Calu3 (cell line): Measurements from ENCODE around the gene TIGD6. TPM values are rescaled to one million over a fixed set of nuclear protein-coding genes. Genes with fewer than 3 reads are reported as not detected.

Experiments
- BruUV-seq: library from RNA; stranded (reverse); fragments of 400-500 nt; replicated peaks from 2 replicates; lab custom pipeline; 2021; lab: Mats Ljungman, UMichigan
- CTCF ChIA-PET: fragments of 300-600 bp; sonication (Branson Sonifier 250); formaldehyde crosslinking; loops from one replicate; lab custom pipeline; 2022; ENCODE audit warnings: antibody characterized with exemption; lab: Charles Lee
- DNase-seq: peaks from one replicate; pipeline ENCODE4 v3.0.0; 2022
- H3K27ac Mint-ChIP-seq: one replicate; pipeline ENCODE4 v1.8.0; 2022; ENCODE audit warnings: mixed read lengths; ENCODE audit not compliant: unreplicated experiment
- H3K27me3 Mint-ChIP-seq: one replicate; pipeline ENCODE4 v1.8.0; 2022; ENCODE audit warnings: mixed read lengths; ENCODE audit not compliant: unreplicated experiment
- H3K36me3 Mint-ChIP-seq: one replicate; pipeline ENCODE4 v1.8.0; 2022; ENCODE audit warnings: mild to moderate bottlenecking, moderate library complexity, mixed read lengths; ENCODE audit not compliant: insufficient read depth, unreplicated experiment
- H3K4me1 Mint-ChIP-seq: one replicate; pipeline ENCODE4 v1.8.0; 2022; ENCODE audit warnings: mild to moderate bottlenecking, low read depth, mixed read lengths; ENCODE audit not compliant: unreplicated experiment
- H3K4me3 Mint-ChIP-seq: one replicate; pipeline ENCODE4 v1.8.0; 2022; ENCODE audit warnings: mild to moderate bottlenecking, low read depth, moderate library complexity, mixed read lengths; ENCODE audit not compliant: unreplicated experiment
- H3K9me3 Mint-ChIP-seq: one replicate; pipeline ENCODE4 v1.8.0; 2022; ENCODE audit warnings: low read depth, mixed read lengths; ENCODE audit not compliant: unreplicated experiment
- CTCF ChIP-seq: fragments of 200-600 bp; IDR thresholded peaks from one replicate; pipeline ENCODE4 v1.8.0; 2022; ENCODE audit warnings: antibody characterized with exemption; ENCODE audit not compliant: unreplicated experiment
- intact Hi-C: fragments of 100-400 bp; cut with micrococcal nuclease; formaldehyde crosslinking; loops from one replicate; pipeline ENCODE4 v1.10.0; 2022; ENCODE audit not compliant: unreplicated experiment
- total RNA-seq: library from RNA; stranded (reverse); gene quantifications from 2 replicates; pipeline ENCODE4 v1.2.3, GENCODE V29; 2022

TIGD6 gene
- total RNA-seq, 1 experiment from 2014 or later: 5.2 TPM

GRCh38 chr5:149975409-149975808 is 25.0 kb downstream of the TIGD6 start:
- Mint-ChIP-seq H3K4me3 (no peak overlapping the region), H3K4me1 (no peaks in the 10 kb centered on the region), H3K27ac (no peak overlapping the region), H3K9me3 (no peaks in the 10 kb centered on the region), H3K36me3 (peaks cover 17% of the 10 kb centered on the region), H3K27me3 (no peaks in the 10 kb centered on the region)
- no TSS peak for BruUV-seq
- CTCF ChIA-PET: no interaction called here
- intact Hi-C loops: no loop called here
- no peak for TF ChIP-seq CTCF
- no peak for DNase-seq

GRCh38 chr5:149969181-149969930 is 31.1 kb downstream of the TIGD6 start:
- Mint-ChIP-seq H3K27ac (no peak overlapping the region), H3K27me3 (no peaks in the 10 kb centered on the region), H3K9me3 (no peaks in the 10 kb centered on the region), H3K4me3 (no peak overlapping the region), H3K36me3 (no peaks in the 10 kb centered on the region), H3K4me1 (no peaks in the 10 kb centered on the region)
- intact Hi-C loops: no loop called here
- CTCF ChIA-PET: no interaction called here
- BruUV-seq: no TSS peak
- no peak for TF ChIP-seq CTCF
- no peak for DNase-seq

GRCh38 chr5:149966946-149967345 is 33.5 kb downstream of the TIGD6 start:
- BruUV-seq: no TSS peak
- CTCF ChIA-PET: no interaction called here
- no peak for TF ChIP-seq CTCF
- Mint-ChIP-seq H3K27me3 (no peaks in the 10 kb centered on the region), H3K27ac (no peak overlapping the region), H3K36me3 (peaks cover 11% of the 10 kb centered on the region), H3K4me1 (peaks cover 12% of the 10 kb centered on the region), H3K9me3 (no peaks in the 10 kb centered on the region), H3K4me3 (no peak overlapping the region)
- intact Hi-C loops: no loop called here
- no peak for DNase-seq

GRCh38 chr5:149963729-149964128 is 36.7 kb downstream of the TIGD6 start:
- H3K9me3 Mint-ChIP-seq: no peaks in the 10 kb centered on the region
- H3K4me1 Mint-ChIP-seq: peaks cover 36% of the 10 kb centered on the region
- H3K27me3 Mint-ChIP-seq: no peaks in the 10 kb centered on the region
- DNase-seq: no peak
- TF ChIP-seq CTCF: no peak
- CTCF ChIA-PET: no interaction called here
- H3K4me3 Mint-ChIP-seq: no peak overlapping the region
- peaks cover 36% of the 10 kb centered on the region for H3K36me3 Mint-ChIP-seq
- H3K27ac Mint-ChIP-seq: no peak overlapping the region
- intact Hi-C loops: no loop called here
- BruUV-seq: no TSS peak
